Osteoblast (primary cell): ENCODE data around the gene AP5M1. TPM values are rescaled to one million over a fixed set of nuclear protein-coding genes. Genes with fewer than 3 reads are reported as not detected.
A peak's percentile ranks its signal among the peaks of the same experiment; 100 is the strongest.

Source experiments
- DNase-seq: peaks from one replicate; pipeline ENCODE4 v3.0.0; 2011; ENCODE audit warnings: low spot score, mixed read lengths; ENCODE audit not compliant: insufficient read length; ENCODE audit errors: missing footprints
- H2AFZ ChIP-seq: 2 replicates; pipeline ENCODE4 v1.6.0; 2011; ENCODE audit warnings: mild to moderate bottlenecking, low read length
- H3K27ac ChIP-seq: 2 replicates; pipeline ENCODE4 v1.5.1; 2011; ENCODE audit warnings: mild to moderate bottlenecking, low read depth, low read length, moderate library complexity
- H3K27me3 ChIP-seq: 2 replicates; pipeline ENCODE4 v1.6.0; 2012; ENCODE audit warnings: mild to moderate bottlenecking, control low read depth, inconsistent platforms, low read length, moderate library complexity; ENCODE audit not compliant: insufficient read depth
- H3K36me3 ChIP-seq: 2 replicates; pipeline ENCODE4 v1.5.1; 2011; ENCODE audit warnings: mild to moderate bottlenecking, low read length, control low read depth, moderate library complexity; ENCODE audit not compliant: insufficient read depth
- H3K4me1 ChIP-seq: 2 replicates; pipeline ENCODE4 v1.5.1; 2011; ENCODE audit warnings: mild to moderate bottlenecking, low read length, control low read depth, moderate library complexity; ENCODE audit not compliant: insufficient read depth
- H3K4me2 ChIP-seq: 2 replicates; pipeline ENCODE4 v1.6.0; 2011; ENCODE audit warnings: mild to moderate bottlenecking, low read length; ENCODE audit not compliant: insufficient read depth
- H3K4me3 ChIP-seq: fragments of 200-600 bp; sonication (generic); 3 replicates; pipeline ENCODE4 v1.5.1; 2012; ENCODE audit warnings: mild to moderate bottlenecking, low read length, inconsistent platforms; ENCODE audit not compliant: insufficient read depth
- H3K79me2 ChIP-seq: 2 replicates; pipeline ENCODE4 v1.6.0; 2012; ENCODE audit warnings: mild to moderate bottlenecking, low read length, control low read depth, inconsistent platforms; ENCODE audit not compliant: insufficient read depth
- H3K9me3 ChIP-seq: 2 replicates; pipeline ENCODE4 v1.5.1; 2011; ENCODE audit warnings: low read depth, low read length, control low read depth
- H4K20me1 ChIP-seq: 2 replicates; pipeline ENCODE4 v1.6.0; 2012; ENCODE audit warnings: mild to moderate bottlenecking, low read length, control low read depth; ENCODE audit not compliant: insufficient read depth
- total RNA-seq: library from RNA; depleted of rRNA; stranded (reverse); fragments of >200 nt; gene quantifications from 2 replicates; pipeline ENCODE4 v1.2.3, GENCODE V29; 2012
- TF ChIP-seq, protein P1 (sequence below): IDR thresholded peaks from 2 replicates; pipeline ENCODE4 v1.5.1; 2011; ENCODE audit warnings: mild to moderate bottlenecking, low read depth, low read length, moderate library complexity; ENCODE audit errors: extremely low read depth

AP5M1 gene
- total RNA-seq, 1 donor: 23.5 TPM

DNA sequence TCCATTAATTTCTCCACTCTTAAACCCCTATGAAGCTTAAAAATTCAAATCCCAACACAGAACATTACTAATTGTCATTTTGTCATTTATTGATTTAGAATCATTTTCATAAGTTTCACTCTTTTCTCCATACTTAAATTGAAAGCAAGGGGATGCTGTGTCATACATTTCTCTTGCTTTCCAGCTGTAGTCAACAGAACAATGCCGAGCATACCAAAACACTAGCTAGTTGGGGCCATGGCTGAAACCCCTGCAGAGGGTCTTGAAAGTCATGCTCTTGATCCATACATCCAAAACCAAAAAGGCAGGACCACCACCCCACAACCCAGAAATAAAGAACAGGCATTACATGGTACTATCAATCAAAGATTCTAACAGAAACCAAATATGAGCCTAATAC is 9.1 kb upstream of the AP5M1 start:
- TF ChIP-seq, protein P1, sequence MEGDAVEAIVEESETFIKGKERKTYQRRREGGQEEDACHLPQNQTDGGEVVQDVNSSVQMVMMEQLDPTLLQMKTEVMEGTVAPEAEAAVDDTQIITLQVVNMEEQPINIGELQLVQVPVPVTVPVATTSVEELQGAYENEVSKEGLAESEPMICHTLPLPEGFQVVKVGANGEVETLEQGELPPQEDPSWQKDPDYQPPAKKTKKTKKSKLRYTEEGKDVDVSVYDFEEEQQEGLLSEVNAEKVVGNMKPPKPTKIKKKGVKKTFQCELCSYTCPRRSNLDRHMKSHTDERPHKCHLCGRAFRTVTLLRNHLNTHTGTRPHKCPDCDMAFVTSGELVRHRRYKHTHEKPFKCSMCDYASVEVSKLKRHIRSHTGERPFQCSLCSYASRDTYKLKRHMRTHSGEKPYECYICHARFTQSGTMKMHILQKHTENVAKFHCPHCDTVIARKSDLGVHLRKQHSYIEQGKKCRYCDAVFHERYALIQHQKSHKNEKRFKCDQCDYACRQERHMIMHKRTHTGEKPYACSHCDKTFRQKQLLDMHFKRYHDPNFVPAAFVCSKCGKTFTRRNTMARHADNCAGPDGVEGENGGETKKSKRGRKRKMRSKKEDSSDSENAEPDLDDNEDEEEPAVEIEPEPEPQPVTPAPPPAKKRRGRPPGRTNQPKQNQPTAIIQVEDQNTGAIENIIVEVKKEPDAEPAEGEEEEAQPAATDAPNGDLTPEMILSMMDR: no peak
- Histone ChIP-seq H3K4me3 (no peak overlapping the region), H3K4me2 (no peak overlapping the region), H3K36me3 (no peaks in the 10 kb centered on the region), H3K4me1 (no peaks in the 10 kb centered on the region), H3K27ac (no peak overlapping the region), H3K79me2 (peaks cover 93% of the 10 kb centered on the region), H2AFZ (no peak overlapping the region), H3K27me3 (no peaks in the 10 kb centered on the region), H4K20me1 (peaks cover 25% of the 10 kb centered on the region), H3K9me3 (no peaks in the 10 kb centered on the region)
- no peak for DNase-seq

DNA sequence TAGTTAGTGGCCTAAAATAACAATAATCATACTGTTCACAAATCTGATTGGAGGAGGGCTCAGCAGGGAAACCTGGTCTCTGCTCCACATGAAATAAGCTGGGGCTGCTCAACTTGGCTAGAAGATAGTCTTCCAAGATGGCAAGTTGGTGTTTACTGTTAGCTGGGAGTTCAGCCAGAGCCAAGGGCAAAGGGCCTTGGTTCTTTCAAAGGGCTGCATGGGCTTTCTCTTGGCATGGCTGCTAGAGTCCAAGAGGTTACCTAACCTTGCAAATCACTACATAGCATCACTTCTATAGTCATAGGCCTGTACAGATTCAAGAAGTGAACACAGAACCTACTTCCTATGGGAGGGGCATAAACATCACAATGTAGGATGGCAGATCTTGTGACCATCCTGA is 7.2 kb upstream of the AP5M1 start:
- Histone ChIP-seq H3K79me2 (peaks cover 92% of the 10 kb centered on the region), H3K36me3 (no peaks in the 10 kb centered on the region), H2AFZ (no peak overlapping the region), H3K4me1 (no peaks in the 10 kb centered on the region), H3K4me2 (no peak overlapping the region), H3K27ac (no peak overlapping the region), H4K20me1 (peaks cover 17% of the 10 kb centered on the region), H3K9me3 (no peaks in the 10 kb centered on the region), H3K27me3 (no peaks in the 10 kb centered on the region), H3K4me3 (no peak overlapping the region)
- TF ChIP-seq, protein P1: no peak
- DNase-seq: no peak

DNA sequence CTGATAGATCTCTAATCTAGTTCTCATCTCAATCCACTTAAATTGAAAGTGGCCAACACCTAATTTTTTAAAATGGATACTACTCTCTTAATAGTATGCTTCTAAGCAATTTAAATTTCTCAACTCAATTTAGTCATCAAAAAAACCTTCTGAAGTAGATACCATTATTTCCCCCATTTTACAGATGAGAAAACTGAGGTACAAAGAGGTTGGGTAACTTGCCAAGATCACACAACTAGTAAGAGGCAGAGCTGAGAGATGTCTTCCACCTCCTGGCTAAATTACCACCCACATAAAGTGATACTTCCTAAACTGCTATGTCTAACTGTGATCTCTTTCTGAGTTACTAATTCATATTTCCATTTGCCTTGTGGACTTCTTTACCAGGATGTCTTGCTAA is 6.7 kb upstream of the AP5M1 start:
- peaks cover 17% of the 10 kb centered on the region for H4K20me1 ChIP-seq
- no peak for DNase-seq
- H3K27me3 ChIP-seq: no peaks in the 10 kb centered on the region
- no peak overlapping the region for H3K27ac ChIP-seq
- H3K79me2 ChIP-seq: peaks cover 92% of the 10 kb centered on the region
- no peaks in the 10 kb centered on the region for H3K4me1 ChIP-seq
- no peak overlapping the region for H3K4me3 ChIP-seq
- H3K36me3 ChIP-seq: no peaks in the 10 kb centered on the region
- TF ChIP-seq, protein P1: no peak
- H2AFZ ChIP-seq: no peak overlapping the region
- H3K9me3 ChIP-seq: no peaks in the 10 kb centered on the region
- no peak overlapping the region for H3K4me2 ChIP-seq

DNA sequence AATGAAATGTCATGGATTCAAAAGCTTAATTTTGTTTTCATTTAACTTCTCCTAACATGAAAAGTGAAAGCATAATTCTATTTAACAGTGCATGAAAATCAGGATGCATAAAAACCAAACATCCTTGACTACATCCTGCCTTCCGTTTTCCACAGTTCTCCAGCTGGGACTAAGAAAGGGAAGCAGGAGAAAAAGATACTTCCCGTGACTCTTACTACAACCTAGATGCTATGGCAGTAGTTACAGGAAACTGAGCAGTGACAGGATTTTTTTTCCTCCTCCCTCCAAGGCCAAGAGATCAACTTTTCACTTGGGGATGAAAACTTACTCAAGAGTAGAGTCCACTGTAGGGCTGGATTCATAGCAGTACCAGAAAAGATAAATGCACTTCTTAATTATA is 2.7 kb upstream of the AP5M1 start:
- Histone ChIP-seq H3K27me3 (no peaks in the 10 kb centered on the region), H3K27ac (no peak overlapping the region), H3K79me2 (peaks cover 95% of the 10 kb centered on the region), H3K9me3 (no peaks in the 10 kb centered on the region), H3K4me3 (no peak overlapping the region), H2AFZ (no peak overlapping the region), H3K36me3 (no peaks in the 10 kb centered on the region), H3K4me1 (peaks cover 14% of the 10 kb centered on the region), H3K4me2 (peak overlapping the region; percentile 44), H4K20me1 (peaks cover 7% of the 10 kb centered on the region)
- TF ChIP-seq, protein P1: no peak
- DNase-seq: no peak
